RWPE1 (cell line): ENCODE data around the gene SFXN5.
A peak's percentile ranks its signal among the peaks of the same experiment; 100 is the strongest.

Source experiments
- CTCF ChIA-PET: fragments of 350-600 bp; sonication (Branson Sonifier 250); formaldehyde crosslinking; extraction: SDS; loops from one replicate; lab custom pipeline; 2021; lab: Yijun Ruan, JAX
- POLR2A ChIA-PET: fragments of 400-600 bp; formaldehyde crosslinking; extraction: SDS; loops from one replicate; lab custom pipeline; 2020; ENCODE audit warnings: antibody characterized with exemption; ENCODE audit not compliant: low non-redundant PET; lab: Yijun Ruan, JAX
- DNase-seq: peaks from one replicate; pipeline ENCODE4 v3.0.0; 2012; ENCODE audit warnings: low spot score
- H3K27ac ChIP-seq: fragments of 450-650 bp; 2 replicates; pipeline ENCODE4 v1.5.1; 2017
- TF ChIP-seq, protein P1 (sequence below): fragments of 450-650 bp; conservative IDR thresholded peaks from 2 replicates; pipeline ENCODE4 v1.5.1; 2017; ENCODE audit warnings: low read depth, mild to moderate bottlenecking

SFXN5 gene

DNA sequence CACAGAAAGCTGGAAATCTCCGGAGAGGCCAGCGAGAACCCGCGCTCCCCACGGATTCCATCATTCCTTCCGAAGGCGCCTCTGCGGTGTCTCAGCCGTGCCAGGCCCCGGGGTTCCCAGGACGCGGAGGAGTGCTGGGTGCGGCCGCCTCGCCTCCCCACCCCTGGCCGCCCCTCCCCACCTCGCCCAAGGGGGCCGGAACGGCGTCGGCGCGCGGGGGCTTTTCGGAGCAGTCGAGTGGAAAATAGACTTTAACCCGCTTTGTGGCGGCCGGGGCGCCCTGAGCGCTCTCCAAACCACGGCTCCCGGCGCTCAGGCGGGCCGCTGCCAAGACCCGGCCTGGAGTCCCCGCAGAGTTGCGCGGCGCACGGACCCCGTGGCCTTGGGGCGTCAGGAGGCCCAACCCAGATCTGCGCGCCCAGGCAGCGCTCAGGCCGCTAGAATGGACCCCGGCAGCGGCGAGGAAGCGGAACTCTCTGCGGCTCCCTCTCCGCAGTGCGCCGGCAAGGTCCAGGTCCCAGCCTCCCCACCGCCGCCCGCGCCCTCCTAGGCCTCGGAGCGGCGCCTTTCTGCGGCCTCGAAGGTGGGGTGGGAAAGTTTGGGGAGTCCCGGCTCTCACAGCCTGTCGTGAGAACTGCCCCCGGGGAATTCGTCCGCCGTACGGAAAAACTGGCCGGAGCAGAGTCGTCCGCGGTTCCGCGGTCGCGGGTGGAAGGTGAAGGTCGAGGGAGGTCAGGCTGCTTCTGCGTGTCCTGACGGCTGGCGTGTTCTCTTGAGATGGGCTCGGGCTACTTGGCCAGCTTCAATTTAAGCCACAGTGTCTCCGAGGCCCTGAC lies 155.4 kb downstream of the SFXN5 start:
- ChIA-PET POLR2A (interaction anchor here (0.6 kb wide), 1 partner anchor 469 kb away, joined by 3 read pairs; the partner anchor contains the start of gene ALMS1), CTCF (interaction anchor here (0.7 to 5.4 kb wide), 5 partner anchors 16 to 57 kb away, joined by 3 to 21 read pairs (median 5); partner anchors contain the start of gene SPR)
- TF ChIP-seq, protein P1, sequence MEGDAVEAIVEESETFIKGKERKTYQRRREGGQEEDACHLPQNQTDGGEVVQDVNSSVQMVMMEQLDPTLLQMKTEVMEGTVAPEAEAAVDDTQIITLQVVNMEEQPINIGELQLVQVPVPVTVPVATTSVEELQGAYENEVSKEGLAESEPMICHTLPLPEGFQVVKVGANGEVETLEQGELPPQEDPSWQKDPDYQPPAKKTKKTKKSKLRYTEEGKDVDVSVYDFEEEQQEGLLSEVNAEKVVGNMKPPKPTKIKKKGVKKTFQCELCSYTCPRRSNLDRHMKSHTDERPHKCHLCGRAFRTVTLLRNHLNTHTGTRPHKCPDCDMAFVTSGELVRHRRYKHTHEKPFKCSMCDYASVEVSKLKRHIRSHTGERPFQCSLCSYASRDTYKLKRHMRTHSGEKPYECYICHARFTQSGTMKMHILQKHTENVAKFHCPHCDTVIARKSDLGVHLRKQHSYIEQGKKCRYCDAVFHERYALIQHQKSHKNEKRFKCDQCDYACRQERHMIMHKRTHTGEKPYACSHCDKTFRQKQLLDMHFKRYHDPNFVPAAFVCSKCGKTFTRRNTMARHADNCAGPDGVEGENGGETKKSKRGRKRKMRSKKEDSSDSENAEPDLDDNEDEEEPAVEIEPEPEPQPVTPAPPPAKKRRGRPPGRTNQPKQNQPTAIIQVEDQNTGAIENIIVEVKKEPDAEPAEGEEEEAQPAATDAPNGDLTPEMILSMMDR = no peak
- no peak overlapping the region for H3K27ac ChIP-seq
- DNase-seq = peak; percentile 55

DNA sequence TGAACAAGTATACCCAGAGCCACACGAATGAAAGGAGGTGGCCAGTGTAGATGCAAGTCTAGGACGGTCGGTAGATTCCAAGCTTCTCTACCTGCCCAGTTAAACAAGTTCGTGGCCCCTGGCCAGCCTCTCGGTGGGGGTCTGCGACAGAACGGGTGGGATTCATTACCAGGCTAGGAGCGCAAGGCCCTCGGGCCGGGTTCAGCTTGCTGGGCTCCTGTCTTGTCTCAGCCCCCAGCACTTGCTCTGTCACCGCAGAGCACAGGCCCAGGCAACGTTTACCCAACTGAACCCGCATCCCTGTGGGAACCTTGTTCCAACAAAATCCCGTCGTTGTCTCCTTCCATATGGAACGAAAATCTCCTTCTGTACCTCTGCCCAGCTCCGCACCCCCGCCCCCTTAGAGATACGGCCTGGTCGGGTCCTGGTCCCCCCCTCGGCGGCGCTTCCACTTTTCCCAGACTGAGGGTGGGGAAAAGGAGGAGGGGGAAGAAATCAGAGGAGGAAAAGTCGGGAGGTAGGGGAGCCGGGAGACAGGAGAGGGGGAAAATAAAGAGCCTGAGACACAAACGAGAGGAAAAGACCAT lies 156.1 kb downstream of the SFXN5 start:
- POLR2A ChIA-PET = no interaction called here

DNA sequence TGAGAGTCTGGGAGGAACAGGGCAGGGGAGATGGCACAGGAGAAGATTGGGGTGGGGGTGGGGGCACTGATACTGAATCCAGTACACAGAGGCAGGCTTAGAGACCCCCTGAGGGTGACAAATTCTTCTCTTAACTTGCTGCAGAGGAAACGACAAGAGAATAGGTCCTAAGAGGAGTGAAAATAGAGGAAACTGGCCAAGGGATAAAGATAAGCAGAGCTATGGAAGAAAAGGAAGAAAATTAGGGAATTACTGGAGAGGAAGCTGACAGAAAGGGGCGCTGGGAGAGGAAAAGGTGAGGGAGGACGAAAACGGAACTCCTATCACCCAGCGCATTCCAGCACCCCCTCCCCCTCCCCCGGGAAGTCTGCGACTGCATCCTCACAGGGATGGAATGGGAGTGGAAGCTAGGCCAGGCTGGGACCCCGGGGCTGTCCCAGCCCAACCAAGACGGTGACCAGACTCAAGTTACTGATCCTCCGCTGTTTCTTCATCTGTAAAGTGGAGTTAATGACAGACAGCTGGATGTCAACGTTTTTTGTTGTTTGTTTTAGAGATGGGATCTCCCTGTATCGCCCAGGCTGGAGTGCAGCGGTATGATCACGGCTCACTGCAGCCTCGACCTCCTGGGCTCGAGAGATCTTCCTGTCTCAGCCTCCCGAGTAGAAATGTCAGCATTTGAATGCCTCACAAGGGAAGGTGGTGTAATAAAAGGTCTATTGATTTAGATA lies 156.8 kb downstream of the SFXN5 start:
- ChIA-PET CTCF (interaction anchor here (1.0 to 5.4 kb wide), 2 partner anchors 21 to 59 kb away, joined by 4 to 21 read pairs; no protein-coding TSS in a partner anchor), POLR2A (no interaction called here)
- TF ChIP-seq, protein P1 = no peak
- H3K27ac ChIP-seq = no peak overlapping the region
- DNase-seq = no peak

More for the DNA sequence above, 156.1 kb downstream of the SFXN5 start:
- H3K27ac ChIP-seq = no peak overlapping the region
- CTCF ChIA-PET = interaction anchor here (0.7 to 5.4 kb wide), 3 partner anchors 17 to 58 kb away, joined by 4 to 21 read pairs (median 5); no protein-coding TSS in a partner anchor
- DNase-seq = no peak
- TF ChIP-seq, protein P1 = no peak

DNA sequence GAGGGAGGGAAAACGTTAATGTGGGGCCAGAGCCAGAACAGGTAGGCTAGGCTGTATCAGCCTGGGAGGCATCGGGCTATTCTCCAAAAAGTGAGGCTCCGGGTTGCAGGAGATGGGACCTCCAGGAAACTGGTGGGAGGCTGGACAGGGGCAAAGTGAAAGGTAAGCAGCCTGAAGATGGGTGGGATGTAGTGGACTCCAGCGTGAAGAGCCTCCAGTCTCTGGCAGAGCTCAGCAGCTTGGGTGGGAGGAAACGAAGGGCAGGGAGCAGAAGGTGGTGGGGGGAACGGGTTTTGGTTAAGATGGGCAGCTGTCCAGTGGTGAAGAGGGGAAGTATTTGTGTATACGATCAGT lies 157.3 kb downstream of the SFXN5 start:
- ChIA-PET POLR2A (no interaction called here), CTCF (interaction anchor here (1.0 to 5.4 kb wide), 2 partner anchors 21 to 59 kb away, joined by 4 to 21 read pairs; no protein-coding TSS in a partner anchor)

DNA sequence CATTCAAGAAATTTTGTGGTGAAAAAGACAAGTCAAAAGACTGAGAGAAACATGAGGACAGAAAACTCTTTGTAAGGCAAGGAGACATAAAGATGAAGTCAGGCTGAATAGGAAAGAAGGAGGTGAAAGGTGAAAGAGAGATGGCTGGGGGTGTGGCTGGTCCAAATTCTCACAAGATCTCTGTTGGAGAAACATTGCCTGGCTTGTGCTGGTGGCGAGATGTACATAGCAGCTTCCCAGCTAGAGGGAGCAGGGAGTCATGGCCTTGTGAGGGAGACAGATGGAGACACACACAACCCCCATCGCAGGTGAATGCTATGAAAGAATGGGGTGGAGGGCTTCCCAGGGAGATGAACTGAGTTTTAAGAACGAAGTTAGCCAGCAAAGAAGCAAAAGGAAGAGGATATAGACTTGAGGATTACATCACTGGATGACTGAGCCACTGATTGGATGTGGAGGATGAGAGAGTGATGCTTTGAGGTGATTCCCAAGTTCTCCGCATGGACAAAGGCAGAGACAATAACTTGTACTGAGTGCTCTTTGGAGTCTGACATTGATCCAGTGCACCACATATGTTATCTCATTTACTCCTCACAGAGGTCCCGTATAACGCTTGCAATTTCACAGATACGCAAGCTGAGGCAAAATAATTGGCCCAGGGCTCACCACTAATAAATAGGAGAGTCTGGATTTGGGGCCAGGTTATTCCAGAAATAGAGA lies 157.9 kb downstream of the SFXN5 start:
- no peak overlapping the region for H3K27ac ChIP-seq
- no peak for DNase-seq
- TF ChIP-seq, protein P1 = no peak
- ChIA-PET CTCF (interaction anchor here (1.0 to 5.4 kb wide), 2 partner anchors 20 to 60 kb away, joined by 4 to 21 read pairs; no protein-coding TSS in a partner anchor), POLR2A (no interaction called here)

More for the DNA sequence above, 157.3 kb downstream of the SFXN5 start:
- no peak for DNase-seq
- H3K27ac ChIP-seq = no peak overlapping the region
- TF ChIP-seq, protein P1 = no peak
